Effector memory CD4-positive, alpha-beta T cell (primary cell): ENCODE results near the gene SIMC1.
"Not testable (repeated sequence)": the region's sequence is repeated elsewhere in the genome, so short reads cannot be mapped to it uniquely, and the experiment has no call there.

Source experiments
- DNase-seq, 3 donors: peaks; one replicate each; pipeline ENCODE4 v3.0.0-alpha.2; 2020
- H3K27ac ChIP-seq: 2 replicates; pipeline ENCODE4 v1.7.0; 2013; ENCODE audit warnings: mild to moderate bottlenecking, low read length, moderate library complexity; ENCODE audit not compliant: insufficient read depth, poor library complexity, severe bottlenecking
- H3K27me3 ChIP-seq: replicated peaks from 2 replicates; pipeline ENCODE4 v1.7.0; 2013; ENCODE audit warnings: mild to moderate bottlenecking, low read length; ENCODE audit not compliant: insufficient read depth, control insufficient read depth, poor library complexity, severe bottlenecking
- H3K36me3 ChIP-seq: 2 replicates; pipeline ENCODE4 v1.7.0; 2013; ENCODE audit warnings: mild to moderate bottlenecking, low read length, moderate library complexity; ENCODE audit not compliant: control insufficient read depth, insufficient read depth
- H3K4me1 ChIP-seq: 2 replicates; pipeline ENCODE4 v1.7.0; 2013; ENCODE audit warnings: low read length, mild to moderate bottlenecking; ENCODE audit not compliant: control insufficient read depth, insufficient read depth, poor library complexity, severe bottlenecking
- H3K4me3 ChIP-seq: 2 replicates; pipeline ENCODE4 v1.7.0; 2013; ENCODE audit warnings: low read length, low read depth, mild to moderate bottlenecking; ENCODE audit not compliant: insufficient read depth, poor library complexity, severe bottlenecking
- H3K9me3 ChIP-seq: 2 replicates; pipeline ENCODE4 v1.7.0; 2013; ENCODE audit warnings: mild to moderate bottlenecking, low read length, moderate library complexity; ENCODE audit not compliant: control insufficient read depth
- total RNA-seq, 3 donors: gene quantifications; one replicate each; lab custom pipeline; 2026; lab: John Stamatoyannopoulos, UW

Gene SIMC1
- total RNA-seq = 9.0 to 13.6 (median 11.3) reads per million in 3 donors

GRCh38 chr5:176237971-176238644, at the start of gene SIMC1:
TSS of gene SIMC1 (plus strand) at chr5:176238424. CDS start at chr5:176238509, 85 bp downstream.
- H3K36me3 ChIP-seq, H3K4me3 ChIP-seq, H3K9me3 ChIP-seq, H3K27me3 ChIP-seq, H3K4me1 ChIP-seq: not testable (repeated sequence)
- peak within 1 kb of the TSS; percentile 32 for H3K27ac ChIP-seq
- DNase-seq = peak; percentile 39 to 70 (median 53)

DNA sequence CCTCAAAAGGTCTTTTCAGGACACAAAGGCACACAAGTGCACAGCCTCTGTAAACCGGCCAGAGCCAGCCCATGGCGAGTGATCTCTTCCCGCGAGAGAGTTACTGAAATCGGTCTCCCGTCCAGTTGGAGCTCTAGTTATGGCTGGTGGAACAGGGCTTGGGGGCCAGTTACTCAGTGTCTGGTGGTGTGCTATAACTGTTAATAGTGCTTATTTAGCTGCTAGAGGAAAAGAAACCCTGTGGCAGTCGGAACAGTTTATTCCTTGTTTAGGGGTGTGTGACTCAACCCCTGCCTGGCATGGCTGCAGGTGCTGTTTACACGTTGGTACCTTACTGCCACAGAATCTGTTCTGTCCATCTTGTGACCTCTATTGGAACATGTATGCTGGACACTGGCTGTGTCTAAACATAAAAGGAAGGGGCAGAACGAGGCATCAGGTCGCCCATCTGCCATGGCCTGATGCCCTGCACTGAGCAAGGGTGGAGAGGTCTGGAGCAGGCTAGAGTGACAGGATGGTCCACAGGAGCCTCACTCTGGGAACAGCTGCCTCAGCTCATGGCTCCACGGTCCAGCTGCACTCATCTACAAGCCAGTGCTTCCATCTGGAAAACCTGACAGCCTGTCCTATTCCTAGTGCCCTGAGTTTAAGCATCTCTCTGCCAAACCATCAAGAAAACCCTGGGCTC, 49.6 kb upstream of the SIMC1 start:
- Histone ChIP-seq H3K27ac (no peak overlapping the region), H3K4me3 (no peak overlapping the region), H3K4me1 (no peaks in the 10 kb centered on the region), H3K9me3 (no peaks in the 10 kb centered on the region), H3K36me3 (no peaks in the 10 kb centered on the region), H3K27me3 (no peaks in the 10 kb centered on the region)
- no peak for DNase-seq

DNA sequence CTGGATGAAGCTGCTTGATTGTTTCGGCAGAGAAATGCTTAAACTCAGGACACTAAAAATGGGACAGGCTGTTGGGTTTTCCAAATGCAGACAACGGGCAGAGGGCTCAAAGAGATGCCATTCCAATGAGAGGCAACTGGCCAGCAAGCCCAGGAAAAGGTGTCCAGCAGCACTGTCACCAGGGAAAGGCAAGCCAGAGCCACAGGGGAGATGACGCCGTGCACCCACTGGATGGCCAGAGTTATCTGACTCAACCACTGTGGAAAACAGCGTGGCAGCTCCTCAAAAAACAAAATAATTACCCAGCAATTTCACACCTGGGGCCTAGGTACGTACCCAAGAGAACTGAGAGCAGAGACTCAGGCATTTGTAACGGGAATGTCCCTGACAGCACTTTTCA, 48.4 kb upstream of the SIMC1 start:
- Histone ChIP-seq H3K4me3 (no peak overlapping the region), H3K9me3 (no peaks in the 10 kb centered on the region), H3K27me3 (no peaks in the 10 kb centered on the region), H3K4me1 (no peaks in the 10 kb centered on the region), H3K36me3 (no peaks in the 10 kb centered on the region), H3K27ac (no peak overlapping the region)
- no peak for DNase-seq

GRCh38 chr5:176190886-176191755, 47.1 kb upstream of the SIMC1 start:
- H3K4me3 ChIP-seq = no peak overlapping the region
- no peaks in the 10 kb centered on the region for H3K9me3 ChIP-seq
- no peaks in the 10 kb centered on the region for H3K4me1 ChIP-seq
- no peak overlapping the region for H3K27ac ChIP-seq
- DNase-seq = no peak
- no peaks in the 10 kb centered on the region for H3K36me3 ChIP-seq
- no peaks in the 10 kb centered on the region for H3K27me3 ChIP-seq

GRCh38 chr5:176192094-176192721, 46.0 kb upstream of the SIMC1 start:
- H3K9me3 ChIP-seq = no peaks in the 10 kb centered on the region
- H3K4me1 ChIP-seq = no peaks in the 10 kb centered on the region
- no peaks in the 10 kb centered on the region for H3K27me3 ChIP-seq
- H3K4me3 ChIP-seq = no peak overlapping the region
- no peak overlapping the region for H3K27ac ChIP-seq
- H3K36me3 ChIP-seq = no peaks in the 10 kb centered on the region
- DNase-seq = no peak

GRCh38 chr5:176192722-176193117, 45.5 kb upstream of the SIMC1 start:
- not testable (repeated sequence) for H3K36me3 ChIP-seq, H3K4me3 ChIP-seq, H3K4me1 ChIP-seq, H3K9me3 ChIP-seq, DNase-seq, H3K27me3 ChIP-seq, H3K27ac ChIP-seq

GRCh38 chr5:176193636-176194035, 44.6 kb upstream of the SIMC1 start:
- not testable (repeated sequence) for H3K4me1 ChIP-seq, H3K9me3 ChIP-seq, H3K4me3 ChIP-seq, H3K27ac ChIP-seq, H3K27me3 ChIP-seq, DNase-seq, H3K36me3 ChIP-seq

DNA sequence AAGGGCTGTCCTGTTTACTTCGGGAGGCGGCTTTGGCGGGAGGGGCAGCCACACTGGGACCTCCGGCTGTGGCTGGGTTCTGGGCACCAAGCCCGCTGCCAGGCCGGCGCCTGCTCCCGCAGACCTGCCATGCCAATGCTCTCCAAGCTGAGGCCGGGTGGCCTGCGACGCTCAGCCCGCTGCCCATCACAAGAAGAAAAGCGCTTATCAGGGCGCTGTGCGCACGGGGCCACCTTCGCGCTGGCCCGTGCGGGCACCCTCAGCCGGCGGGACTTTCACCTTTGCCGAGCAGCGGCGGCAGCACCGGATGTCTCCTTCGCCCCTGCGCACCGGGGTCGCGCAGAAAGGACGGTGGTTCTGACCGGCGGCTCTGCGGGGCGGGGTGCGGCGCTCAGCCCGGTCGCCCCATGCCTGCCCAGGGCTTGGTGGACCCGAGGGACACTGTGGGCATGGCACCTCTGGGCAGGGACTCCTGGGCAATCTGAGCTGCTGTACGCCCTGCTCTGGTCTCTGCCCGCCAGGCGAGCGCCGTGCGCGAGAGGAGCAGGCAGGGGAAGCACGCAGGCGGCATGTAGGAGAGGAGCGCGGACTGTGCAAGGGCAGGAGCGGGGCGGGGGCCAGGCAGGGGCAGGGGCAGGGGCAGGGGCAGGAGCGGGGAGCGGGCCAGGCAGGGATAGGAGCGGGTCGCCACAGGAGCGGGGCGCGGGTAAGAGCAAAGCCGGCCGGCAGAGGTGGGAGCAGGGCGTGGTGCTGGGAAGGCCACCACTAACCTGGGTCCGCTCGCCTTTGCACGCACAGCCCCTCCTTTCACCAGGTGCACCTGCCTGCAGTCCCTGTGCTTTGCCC, 43.8 kb upstream of the SIMC1 start:
- not testable (repeated sequence) for H3K27ac ChIP-seq, H3K27me3 ChIP-seq, H3K4me1 ChIP-seq, H3K36me3 ChIP-seq, DNase-seq, H3K9me3 ChIP-seq
- peak overlapping the region; percentile 35 for H3K4me3 ChIP-seq

- not testable (repeated sequence) for H3K4me3 ChIP-seq, H3K27ac ChIP-seq, H3K9me3 ChIP-seq, H3K27me3 ChIP-seq, H3K4me1 ChIP-seq, DNase-seq, H3K36me3 ChIP-seq
These were observed 43.2 kb upstream of the SIMC1 start for GRCh38 chr5:176195084-176195413.
